LHCN-M2 (cell line): ENCODE results near the gene TSNAX. TPM values are rescaled to one million over a fixed set of nuclear protein-coding genes. Genes with fewer than 3 reads are reported as not detected.

Source experiments
- DNase-seq: peaks from one replicate; pipeline ENCODE4 v3.0.0-alpha.2; 2012; ENCODE audit warnings: low read depth
- total RNA-seq: library from RNA; depleted of rRNA; stranded (reverse); fragments of >200 nt; gene quantifications from 2 replicates; pipeline ENCODE4 v1.2.3, GENCODE V29; 2014; rRNA removed

The TSNAX gene
- total RNA-seq, 1 experiment from 2014 or later = 44.7 TPM

GRCh38 chr1:231601824-231602672 lies 73.6 kb downstream of the TSNAX start:
- DNase-seq = no peak

GRCh38 chr1:231602673-231602984 lies 74.2 kb downstream of the TSNAX start:
- DNase-seq = no peak

GRCh38 chr1:231603598-231604275 lies 75.3 kb downstream of the TSNAX start:
- peak; percentile 57 for DNase-seq

GRCh38 chr1:231604276-231604621 lies 75.8 kb downstream of the TSNAX start:
- no peak for DNase-seq

GRCh38 chr1:231605149-231606100 lies 77.0 kb downstream of the TSNAX start:
- peak; percentile 25 for DNase-seq

GRCh38 chr1:231606712-231607111 lies 78.2 kb downstream of the TSNAX start:
- DNase-seq = no peak

- DNase-seq = no peak
Observed at GRCh38 chr1:231610388-231610787, 81.9 kb downstream of the TSNAX start.

- DNase-seq = no peak
Observed at GRCh38 chr1:231611111-231611510, 82.6 kb downstream of the TSNAX start.

- no peak for DNase-seq
Observed at GRCh38 chr1:231611851-231612250, 83.4 kb downstream of the TSNAX start.

- DNase-seq = no peak
Observed at GRCh38 chr1:231612393-231613089, 84.1 kb downstream of the TSNAX start.

- no peak for DNase-seq
Observed at GRCh38 chr1:231613419-231614349, 85.2 kb downstream of the TSNAX start.

Other genes with a start within 250 kb of the TSNAX start
- 13.3 and 15.2 TPM in 2 replicates for gene EXOC8, start 190.8 kb upstream of the TSNAX start, total RNA-seq
- 17.2 and 17.6 TPM in 2 replicates for gene SPRTN, start 190.4 kb upstream of the TSNAX start, total RNA-seq
- 37.4 and 43.3 TPM in 2 replicates for gene EGLN1, start 106.4 kb upstream of the TSNAX start, total RNA-seq
- gene DISC1, start 98.1 kb downstream of the TSNAX start, total RNA-seq = 5.8 and 8.3 TPM in 2 replicates